Mammary epithelial cell (primary cell): Measurements from ENCODE around the gene FOSB.

ENCODE experiments used
- CTCF ChIP-seq, 2 donors: IDR thresholded peaks in 1 of 2; conservative IDR thresholded peaks in 1 of 2; 2 replicates each; pipeline ENCODE4 v1.5.1; 2011 to 2012; ENCODE audit warnings: inconsistent platforms in 2 of 2, low read length in 2 of 2, mild to moderate bottlenecking in 2 of 2, control low read depth in 1 of 2, low read depth in 1 of 2; ENCODE audit not compliant: insufficient read depth in 1 of 2; ENCODE audit errors: extremely low read depth in 1 of 2
- EZH2 ChIP-seq: IDR thresholded peaks from 2 replicates; pipeline ENCODE4 v1.6.1; 2012; ENCODE audit warnings: low read length, inconsistent platforms, borderline replicate concordance

- TF ChIP-seq CTCF (conservative IDR thresholded peaks at IDR 0.05 in 1 of 2, IDR thresholded peaks at IDR 0.05 in 1 of 2; ENCODE audit: extremely low read depth in 1 of 2, insufficient read depth in 1 of 2, low read depth in 1 of 2, low read length in 2 of 2) (no peak), EZH2 (no peak)
These were observed 15.9 kb upstream of the FOSB start for GRCh38 chr19:45451850-45452387.
